ENCODE data around the gene HMCES.

- TF ChIP-seq, protein P1, sequence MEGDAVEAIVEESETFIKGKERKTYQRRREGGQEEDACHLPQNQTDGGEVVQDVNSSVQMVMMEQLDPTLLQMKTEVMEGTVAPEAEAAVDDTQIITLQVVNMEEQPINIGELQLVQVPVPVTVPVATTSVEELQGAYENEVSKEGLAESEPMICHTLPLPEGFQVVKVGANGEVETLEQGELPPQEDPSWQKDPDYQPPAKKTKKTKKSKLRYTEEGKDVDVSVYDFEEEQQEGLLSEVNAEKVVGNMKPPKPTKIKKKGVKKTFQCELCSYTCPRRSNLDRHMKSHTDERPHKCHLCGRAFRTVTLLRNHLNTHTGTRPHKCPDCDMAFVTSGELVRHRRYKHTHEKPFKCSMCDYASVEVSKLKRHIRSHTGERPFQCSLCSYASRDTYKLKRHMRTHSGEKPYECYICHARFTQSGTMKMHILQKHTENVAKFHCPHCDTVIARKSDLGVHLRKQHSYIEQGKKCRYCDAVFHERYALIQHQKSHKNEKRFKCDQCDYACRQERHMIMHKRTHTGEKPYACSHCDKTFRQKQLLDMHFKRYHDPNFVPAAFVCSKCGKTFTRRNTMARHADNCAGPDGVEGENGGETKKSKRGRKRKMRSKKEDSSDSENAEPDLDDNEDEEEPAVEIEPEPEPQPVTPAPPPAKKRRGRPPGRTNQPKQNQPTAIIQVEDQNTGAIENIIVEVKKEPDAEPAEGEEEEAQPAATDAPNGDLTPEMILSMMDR (IDR thresholded peaks at IDR 0.05; ENCODE audit: low read depth, low read length), result no peak
- TF ChIP-seq EZH2phosphoT487 (IDR thresholded peaks at IDR 0.05; ENCODE audit: low read depth), result no peak
These were observed 74.2 kb downstream of the HMCES start for GRCh38 chr3:129352650-129353588.
